HepG2 (cell line): ENCODE data around the gene BYSL. TPM values are rescaled to one million over a fixed set of nuclear protein-coding genes. Genes with fewer than 3 reads are reported as not detected.

Source experiments
- AGO2 ChIP-seq: fragments of 200-400 bp; formaldehyde crosslinking; optimal IDR thresholded peaks from 2 replicates; pipeline ENCODE3; 2017; ENCODE audit warnings: mild to moderate bottlenecking, low read depth, low read length, moderate library complexity
- ASH2L ChIP-seq: fragments of 300-600, 200-600 bp; sonication (generic); IDR thresholded peaks from 2 replicates; pipeline ENCODE4 v1.7.0; 2017; ENCODE audit warnings: low read depth, mild to moderate bottlenecking, moderate library complexity, mixed read lengths, low read length; ENCODE audit not compliant: insufficient read length
- DNMT3B ChIP-seq: conservative IDR thresholded peaks from 2 replicates; pipeline ENCODE4 v1.6.1; 2016; ENCODE audit warnings: missing biosample characterization, control low read depth
- EEA1 ChIP-seq: sonication (generic); formaldehyde crosslinking; IDR thresholded peaks from 2 replicates; pipeline ENCODE4 v1.5.1; 2020; ENCODE audit warnings: mild to moderate bottlenecking, missing genetic modification reagents, borderline replicate concordance
- ETV6 ChIP-seq: sonication (generic); formaldehyde crosslinking; conservative IDR thresholded peaks from 2 replicates; pipeline ENCODE4 v1.4.0; 2020; ENCODE audit warnings: missing genetic modification reagents
- GATAD2A ChIP-seq: IDR thresholded peaks from 2 replicates; pipeline ENCODE4 v1.6.1; 2016
- HDAC1 ChIP-seq: sonication (generic); formaldehyde crosslinking; IDR thresholded peaks from 2 replicates; pipeline ENCODE4 v1.5.1; 2020; ENCODE audit warnings: mild to moderate bottlenecking, missing genetic modification reagents
- HNRNPK ChIP-seq: fragments of 200-400 bp; formaldehyde crosslinking; IDR thresholded peaks from 2 replicates; pipeline ENCODE4 v1.6.1; 2018; ENCODE audit warnings: low read length, low read depth, moderate library complexity, mild to moderate bottlenecking; ENCODE audit not compliant: poor library complexity, severe bottlenecking
- IKZF4 ChIP-seq: sonication (generic); formaldehyde crosslinking; IDR thresholded peaks from 2 replicates; pipeline ENCODE4 v1.5.1; 2020; ENCODE audit warnings: borderline replicate concordance, mild to moderate bottlenecking, low read depth, missing genetic modification reagents; ENCODE audit errors: not compliant biosample characterization
- KMT2B ChIP-seq: IDR thresholded peaks from 2 replicates; pipeline ENCODE4 v1.6.1; 2016; ENCODE audit warnings: missing genetic modification reagents, missing compliant biosample characterization
- MED1 ChIP-seq: sonication (generic); formaldehyde crosslinking; IDR thresholded peaks from 2 replicates; pipeline ENCODE4 v1.4.0; 2020; ENCODE audit warnings: missing genetic modification reagents
- MEF2D ChIP-seq: sonication (generic); formaldehyde crosslinking; IDR thresholded peaks from 2 replicates; pipeline ENCODE4 v1.5.1; 2020; ENCODE audit warnings: mild to moderate bottlenecking, missing genetic modification reagents
- NFIC ChIP-seq: IDR thresholded peaks from 2 replicates; pipeline ENCODE4 v1.6.1; 2012; ENCODE audit warnings: mild to moderate bottlenecking, low read length, inconsistent platforms
- NKX3-1 ChIP-seq: sonication (generic); formaldehyde crosslinking; IDR thresholded peaks from 2 replicates; pipeline ENCODE4 v1.5.0; 2020; ENCODE audit warnings: missing genetic modification reagents
- NONO ChIP-seq, 2 experiments: fragments of 450-650 bp in 1 of 2; sonication (generic) in 1 of 2; formaldehyde crosslinking in 1 of 2; IDR thresholded peaks in 1 of 2; conservative IDR thresholded peaks in 1 of 2; 2 replicates each; pipeline versions ENCODE4 v1.6.1 to v1.8.0; 2017 to 2022; ENCODE audit warnings: mild to moderate bottlenecking in 1 of 2, missing genetic modification reagents in 1 of 2, moderate library complexity in 1 of 2
- PHF20 ChIP-seq: sonication (generic); formaldehyde crosslinking; IDR thresholded peaks from 2 replicates; pipeline ENCODE4 v1.5.0; 2020; ENCODE audit warnings: mild to moderate bottlenecking, missing genetic modification reagents
- RBM39 ChIP-seq: fragments of 200-400 bp; formaldehyde crosslinking; IDR thresholded peaks from one replicate; pipeline ENCODE4 v1.6.1; 2018; ENCODE audit warnings: antibody characterized with exemption, mild to moderate bottlenecking, low read depth, low read length; ENCODE audit not compliant: poor library complexity, severe bottlenecking
- SRF ChIP-seq: IDR thresholded peaks from 2 replicates; pipeline ENCODE4 v1.6.1; 2011; ENCODE audit warnings: mild to moderate bottlenecking, low read depth, low read length, moderate library complexity
- SRSF4 ChIP-seq: fragments of 200-400 bp; formaldehyde crosslinking; IDR thresholded peaks from one replicate; pipeline ENCODE4 v1.6.1; 2018; ENCODE audit warnings: mild to moderate bottlenecking, low read depth, low read length, moderate library complexity; ENCODE audit not compliant: poor library complexity, severe bottlenecking
- TEAD3 ChIP-seq: optimal IDR thresholded peaks from 2 replicates; pipeline ENCODE3; 2016; ENCODE audit warnings: borderline replicate concordance
- THYN1 ChIP-seq: sonication (generic); formaldehyde crosslinking; IDR thresholded peaks from 2 replicates; pipeline ENCODE4 v1.8.1; 2023; ENCODE audit warnings: low read depth, mild to moderate bottlenecking, moderate library complexity, missing genetic modification reagents, borderline replicate concordance
- ZNF17 ChIP-seq: sonication (generic); formaldehyde crosslinking; IDR thresholded peaks from 2 replicates; pipeline ENCODE4 v1.5.0; 2020; ENCODE audit warnings: mild to moderate bottlenecking, missing genetic modification reagents
- ZNF570 ChIP-seq: sonication (generic); formaldehyde crosslinking; IDR thresholded peaks from 2 replicates; pipeline ENCODE4 v1.4.0; 2020; ENCODE audit warnings: mild to moderate bottlenecking, missing genetic modification reagents, borderline replicate concordance
- ZNF615 ChIP-seq: sonication (generic); formaldehyde crosslinking; IDR thresholded peaks from 2 replicates; pipeline ENCODE4 v1.5.0; 2020; ENCODE audit warnings: mild to moderate bottlenecking, missing genetic modification reagents, borderline replicate concordance
- ZNF619 ChIP-seq: sonication (generic); formaldehyde crosslinking; IDR thresholded peaks from 2 replicates; pipeline ENCODE4 v1.4.0; 2020; ENCODE audit warnings: mild to moderate bottlenecking, missing genetic modification reagents
- ZNF749 ChIP-seq: sonication (generic); formaldehyde crosslinking; IDR thresholded peaks from 2 replicates; pipeline ENCODE4 v1.8.0; 2022; ENCODE audit warnings: mild to moderate bottlenecking, missing genetic modification reagents, moderate library complexity, borderline replicate concordance
- ZNF761 ChIP-seq: sonication (generic); formaldehyde crosslinking; conservative IDR thresholded peaks from 2 replicates; pipeline ENCODE4 v1.4.0; 2020; ENCODE audit warnings: mild to moderate bottlenecking, missing genetic modification reagents
- polyA plus RNA-seq, 8 experiments: library from polyadenylated mRNA; depleted of rRNA in 3 of 8; stranded (reverse) in 7 of 8; unstranded in 1 of 8; fragments of >200 nt; fragmentation: Illumina TruSeq in 4 of 8; extraction: Trizol in 4 of 8; gene quantifications; 2 replicates each; pipeline versions ENCODE4 v1.2.1 to v1.2.3, GENCODE V29; 2011 to 2016; ENCODE audit warnings: low read depth in 4 of 8, missing spikeins in 1 of 8, mixed read lengths in 1 of 8; ENCODE audit not compliant: insufficient read depth in 1 of 8
- total RNA-seq, 5 experiments: library from RNA; depleted of rRNA; stranded (reverse); fragments of >200 nt; fragmentation: Illumina TruSeq; extraction: Trizol; gene quantifications; 2 replicates each; pipeline ENCODE4 v1.2.3, GENCODE V29; 2016; ENCODE audit warnings: low read depth in 1 of 5
- TF ChIP-seq, protein P1 (sequence below): sonication (generic); formaldehyde crosslinking; IDR thresholded peaks from 2 replicates; pipeline ENCODE4 v1.5.1; 2020; ENCODE audit warnings: missing genetic modification reagents, mild to moderate bottlenecking, borderline replicate concordance
- TF ChIP-seq, protein P2 (sequence below): sonication (generic); formaldehyde crosslinking; IDR thresholded peaks from 2 replicates; pipeline ENCODE4 v1.8.1; 2022; ENCODE audit warnings: mild to moderate bottlenecking, missing genetic modification reagents

The BYSL gene
- total and polyA plus RNA-seq, 2 of the 13 experiments (the other 11 are each of a cell fraction or from before 2014, with no cell fraction given): 27.9 to 28.6 TPM

DNA sequence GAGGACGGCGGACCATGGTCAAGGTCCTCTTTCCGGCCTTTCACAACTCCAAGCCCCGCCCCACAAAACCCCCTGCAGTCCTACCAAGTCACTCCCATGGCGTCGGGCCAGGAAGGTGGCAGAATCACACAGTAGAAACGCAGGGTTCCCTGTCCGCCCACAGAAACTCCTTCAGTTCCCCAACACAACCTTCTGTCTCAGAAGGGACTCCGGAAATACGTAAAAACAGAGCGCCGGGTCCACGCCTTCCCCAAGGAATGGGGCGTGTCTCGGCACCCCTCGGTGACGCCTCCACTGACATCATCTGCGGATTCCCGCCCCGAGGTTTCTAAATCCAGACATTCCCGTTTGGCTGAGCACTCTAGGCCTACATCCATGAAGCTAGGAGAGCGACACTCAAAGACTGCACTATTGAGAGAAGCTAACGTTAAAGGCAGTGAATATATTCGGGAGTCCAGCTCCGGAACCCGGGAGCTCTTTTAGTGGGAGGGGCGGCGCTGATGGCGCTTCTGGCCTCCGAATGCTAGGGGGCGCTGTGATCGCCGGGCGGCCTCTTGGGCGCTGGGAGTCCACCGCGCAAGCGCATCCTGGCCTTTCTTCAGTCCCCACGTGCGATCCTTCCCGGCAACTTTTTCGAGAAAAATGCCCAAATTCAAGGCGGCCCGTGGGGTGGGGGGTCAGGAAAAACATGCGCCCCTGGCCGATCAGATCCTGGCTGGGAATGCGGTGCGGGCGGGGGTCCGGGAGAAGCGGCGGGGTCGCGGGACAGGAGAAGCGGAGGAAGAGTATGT, at the start of gene BYSL, which contains the start of gene MED20 (continued):
- TF ChIP-seq HDAC1 (CRISPR knock-in tag) (peak; percentile 97), SRF (peak; percentile 68; the same call in 1 of the 2 replicates), NFIC (0 out of 2 replicates have a peak, but pooled peaks have one; percentile 29), ZNF619 (CRISPR knock-in tag) (peak; percentile 51; the same call in 1 of the 2 replicates), RBM39 (peak; percentile 74), HNRNPK (no peak), GATAD2A (CRISPR knock-in tag) (peak; percentile 63), NONO (IDR thresholded peaks at IDR 0.05) (no peak), NONO (CRISPR knock-in tag; conservative IDR thresholded peaks at IDR 0.05) (peak; percentile 62), THYN1 (CRISPR knock-in tag) (0 out of 2 replicates have a peak, but pooled peaks have one; percentile 74), ZNF749 (CRISPR knock-in tag) (peak; percentile 57), EEA1 (no peak), KMT2B (peak; percentile 93), ZNF761 (CRISPR knock-in tag) (peak; percentile 63; the same call in 1 of the 2 replicates), ZNF615 (no peak; the same call in 1 of the 2 replicates), PHF20 (CRISPR knock-in tag) (peak; percentile 98), ZNF570 (0 out of 2 replicates have a peak, but pooled peaks have one; percentile 43), MEF2D (CRISPR knock-in tag) (no peak; the same call in 1 of the 2 replicates), DNMT3B (CRISPR knock-in tag) (no peak; the same call in 1 of the 2 replicates), MED1 (peak; percentile 67), ASH2L (peak; percentile 99), AGO2 (no peak), ETV6 (CRISPR knock-in tag) (no peak; the same call in 1 of the 2 replicates), IKZF4 (CRISPR knock-in tag) (peak; percentile 63), ZNF17 (CRISPR knock-in tag) (no peak), SRSF4 (no peak), TEAD3 (peak; percentile 94), NKX3-1 (CRISPR knock-in tag) (peak; percentile 94)
- TF ChIP-seq, protein P1, sequence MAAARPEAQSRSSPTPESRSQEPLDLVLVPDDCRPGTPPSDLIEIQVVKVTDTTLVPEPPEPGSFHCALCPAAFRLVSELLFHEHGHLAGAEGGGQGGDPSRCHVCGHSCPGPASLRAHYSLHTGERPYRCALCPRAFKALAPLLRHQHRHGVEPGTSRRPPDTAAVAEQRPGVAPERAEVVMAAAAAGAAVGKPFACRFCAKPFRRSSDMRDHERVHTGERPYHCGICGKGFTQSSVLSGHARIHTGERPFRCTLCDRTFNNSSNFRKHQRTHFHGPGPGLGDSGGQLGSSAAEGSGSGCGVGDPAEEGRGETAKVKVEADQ (CRISPR knock-in tag): peak; percentile 89; the same call in 1 of the 2 replicates
- TF ChIP-seq, protein P2, sequence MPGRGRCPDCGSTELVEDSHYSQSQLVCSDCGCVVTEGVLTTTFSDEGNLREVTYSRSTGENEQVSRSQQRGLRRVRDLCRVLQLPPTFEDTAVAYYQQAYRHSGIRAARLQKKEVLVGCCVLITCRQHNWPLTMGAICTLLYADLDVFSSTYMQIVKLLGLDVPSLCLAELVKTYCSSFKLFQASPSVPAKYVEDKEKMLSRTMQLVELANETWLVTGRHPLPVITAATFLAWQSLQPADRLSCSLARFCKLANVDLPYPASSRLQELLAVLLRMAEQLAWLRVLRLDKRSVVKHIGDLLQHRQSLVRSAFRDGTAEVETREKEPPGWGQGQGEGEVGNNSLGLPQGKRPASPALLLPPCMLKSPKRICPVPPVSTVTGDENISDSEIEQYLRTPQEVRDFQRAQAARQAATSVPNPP (CRISPR knock-in tag): peak; percentile 85; the same call in 1 of the 2 replicates
